IPS-18c (cell line): ENCODE measurements around the gene CALML6.
A peak's percentile ranks its signal among the peaks of the same experiment; 100 is the strongest.
"Not testable (repeated sequence)": the region's sequence is repeated elsewhere in the genome, so short reads cannot be mapped to it uniquely, and the experiment has no call there.

Experiments
- H3K4me3 ChIP-seq: 2 replicates; pipeline ENCODE4 v1.7.0; 2013; ENCODE audit warnings: low read depth, mild to moderate bottlenecking, low read length, moderate library complexity; ENCODE audit not compliant: insufficient read depth
- H3K9me3 ChIP-seq: one replicate; pipeline ENCODE4 v1.6.1; 2013; ENCODE audit warnings: mild to moderate bottlenecking, low read length, moderate library complexity; ENCODE audit not compliant: control insufficient read depth, insufficient read depth

The CALML6 gene, protein sequence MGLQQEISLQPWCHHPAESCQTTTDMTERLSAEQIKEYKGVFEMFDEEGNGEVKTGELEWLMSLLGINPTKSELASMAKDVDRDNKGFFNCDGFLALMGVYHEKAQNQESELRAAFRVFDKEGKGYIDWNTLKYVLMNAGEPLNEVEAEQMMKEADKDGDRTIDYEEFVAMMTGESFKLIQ

DNA sequence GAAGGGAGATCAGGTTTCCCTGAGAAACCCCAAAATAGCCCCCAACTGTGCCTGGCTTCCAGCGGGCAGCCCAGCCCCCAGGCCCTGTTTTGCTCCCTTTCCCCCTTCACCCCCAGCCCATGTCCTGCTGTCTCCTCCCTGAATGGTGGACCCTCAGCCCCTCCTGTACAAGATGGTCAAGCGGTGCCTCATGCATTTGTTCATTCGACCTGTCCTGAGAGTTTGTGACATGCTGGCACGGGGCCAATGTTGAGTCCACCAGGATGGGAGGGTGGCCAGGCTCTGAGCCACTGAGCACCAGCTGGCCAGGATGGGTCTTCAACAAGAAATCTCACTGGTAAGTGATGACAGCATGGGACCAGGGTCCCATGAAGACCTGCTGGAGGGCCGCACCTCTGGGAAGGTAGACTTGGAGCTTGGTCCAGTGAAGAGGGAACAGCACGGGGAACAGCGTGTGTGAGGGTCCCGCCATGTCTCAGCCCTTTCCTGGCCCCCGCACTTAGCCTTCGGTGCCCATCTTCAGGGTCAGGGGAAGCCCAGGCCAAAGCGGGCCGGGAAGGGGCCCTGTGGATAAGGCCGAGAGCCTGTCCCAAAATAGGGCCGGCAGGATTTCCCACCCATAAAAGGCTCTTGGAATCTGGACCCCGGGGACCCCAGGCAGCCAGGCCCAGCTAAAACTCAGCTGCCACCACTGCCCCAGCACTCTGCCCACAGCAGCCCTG is at the start of gene CALML6:
Gene CALML6 (plus strand): TSS at position 290 of the 722 bp plus-strand sequence. CDS start 21 bp downstream, at position 311.
- H3K4me3 ChIP-seq, result no peak within 1 kb of the TSS
- H3K9me3 ChIP-seq, result no peaks in the 10 kb centered on the region

DNA sequence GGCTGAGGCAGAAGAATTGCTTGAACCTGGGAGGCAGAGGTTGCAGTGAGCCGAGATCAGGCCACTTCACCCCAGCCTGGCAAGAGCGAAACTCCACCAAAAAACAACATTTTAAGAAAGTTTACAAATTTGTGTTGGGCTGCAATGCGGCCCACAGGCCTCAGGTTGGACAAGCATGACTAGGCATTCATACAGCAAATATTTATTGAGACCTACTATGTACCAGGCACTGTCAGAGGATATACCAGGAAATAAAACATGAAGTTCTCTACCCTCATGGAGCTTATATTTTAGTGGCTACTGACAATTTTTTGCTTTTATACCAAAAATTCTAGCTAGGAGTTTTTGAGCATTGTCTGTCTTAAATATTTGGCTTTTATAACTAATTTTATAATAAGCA is 47.9 kb upstream of the CALML6 start:
- Histone ChIP-seq H3K4me3 (no peak overlapping the region), H3K9me3 (no peaks in the 10 kb centered on the region)

DNA sequence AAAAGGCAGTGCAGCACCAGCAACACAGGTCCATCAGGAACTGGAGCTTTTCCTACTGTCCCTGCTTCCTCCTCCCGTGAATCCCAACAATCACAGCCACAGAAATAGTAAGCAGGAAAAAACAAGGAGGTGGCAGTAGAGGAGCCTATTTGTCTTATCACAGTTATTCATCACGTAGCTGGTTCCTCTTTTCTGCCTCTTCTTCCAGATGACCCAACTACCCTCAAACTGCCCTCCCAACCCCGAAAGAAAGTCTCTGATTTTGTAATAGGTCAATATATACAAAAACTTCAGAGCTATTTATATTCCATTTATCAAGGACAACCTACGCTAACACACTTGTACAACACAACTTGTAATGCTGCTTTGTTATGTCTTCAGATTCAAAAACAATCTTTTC is 45.6 kb upstream of the CALML6 start:
- Histone ChIP-seq H3K9me3 (peaks cover 3% of the 10 kb centered on the region), H3K4me3 (no peak overlapping the region)

DNA sequence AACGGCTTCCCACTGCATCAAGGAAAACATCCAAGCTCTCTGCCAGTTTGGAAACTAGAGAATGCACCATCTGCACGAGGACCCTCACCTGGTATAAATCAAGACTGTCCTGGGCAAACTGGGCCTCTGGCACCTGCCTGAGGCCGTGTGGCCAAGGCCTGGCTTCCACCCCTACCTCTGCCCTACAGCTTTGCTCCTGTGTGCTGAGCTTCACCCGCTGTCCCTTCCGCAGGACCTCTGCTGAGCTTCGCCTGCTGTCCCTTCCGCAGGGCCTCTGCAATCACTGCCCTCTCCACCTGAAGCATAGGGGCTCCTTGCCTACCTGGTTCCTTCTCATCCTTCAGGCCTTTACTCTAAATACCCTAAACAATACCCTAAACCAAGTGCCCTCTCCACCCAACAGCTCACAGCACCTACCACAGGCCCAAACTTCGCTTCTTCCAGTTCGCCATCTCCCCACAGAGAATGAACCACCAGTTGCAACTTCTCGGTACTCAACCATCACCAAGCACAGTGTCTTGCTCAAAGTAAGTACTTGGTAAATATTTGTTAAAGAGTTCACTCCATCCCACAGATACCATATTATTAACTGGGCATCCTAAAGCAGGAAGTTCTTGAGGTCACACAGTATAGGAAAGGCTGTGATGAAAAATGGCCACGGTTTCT is 42.6 kb upstream of the CALML6 start:
- Histone ChIP-seq H3K4me3 (no peak overlapping the region; the same call in 1 of the 2 replicates), H3K9me3 (peaks cover 11% of the 10 kb centered on the region)

DNA sequence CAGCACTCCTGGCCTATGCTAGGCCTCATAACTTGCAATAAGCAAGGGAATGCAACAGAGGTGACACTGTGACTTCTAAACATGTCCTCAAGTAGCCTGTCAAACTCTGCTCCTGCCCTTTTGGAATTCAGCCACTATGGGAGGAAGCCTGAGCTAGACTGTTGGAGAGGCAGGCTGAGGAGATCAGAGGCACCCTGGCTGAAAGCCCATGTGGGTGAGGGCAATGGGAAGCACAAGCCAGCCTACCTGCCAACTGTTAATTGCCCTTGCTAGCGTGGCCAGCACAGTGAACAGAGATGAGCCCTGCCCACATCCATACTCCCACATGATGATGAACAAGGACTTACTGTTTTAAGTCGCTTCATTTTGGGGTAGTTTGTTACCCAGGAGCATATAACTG is 41.9 kb upstream of the CALML6 start:
- Histone ChIP-seq H3K4me3 (no peak overlapping the region), H3K9me3 (peaks cover 11% of the 10 kb centered on the region)

DNA sequence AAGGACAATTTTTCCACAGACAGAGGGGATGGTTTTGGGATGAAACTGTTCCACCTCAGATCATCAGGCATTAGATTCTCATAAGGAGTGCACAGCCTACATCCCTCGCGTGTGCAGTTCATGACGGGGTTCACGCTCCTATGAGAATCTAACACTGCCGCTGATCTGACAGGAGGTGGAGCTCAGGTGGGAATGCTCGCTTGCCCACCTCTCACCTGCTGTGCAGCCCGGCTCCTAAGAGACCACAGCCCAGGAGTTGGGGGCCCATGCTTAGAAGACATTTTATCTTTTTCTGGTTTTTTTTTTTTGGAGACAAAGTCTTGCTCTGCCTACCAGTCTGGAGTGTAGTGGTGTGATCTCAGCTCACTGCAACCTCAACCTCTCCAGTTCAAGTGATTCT is 40.2 kb upstream of the CALML6 start:
- Histone ChIP-seq H3K9me3 (peaks cover 11% of the 10 kb centered on the region), H3K4me3 (no peak overlapping the region)

DNA sequence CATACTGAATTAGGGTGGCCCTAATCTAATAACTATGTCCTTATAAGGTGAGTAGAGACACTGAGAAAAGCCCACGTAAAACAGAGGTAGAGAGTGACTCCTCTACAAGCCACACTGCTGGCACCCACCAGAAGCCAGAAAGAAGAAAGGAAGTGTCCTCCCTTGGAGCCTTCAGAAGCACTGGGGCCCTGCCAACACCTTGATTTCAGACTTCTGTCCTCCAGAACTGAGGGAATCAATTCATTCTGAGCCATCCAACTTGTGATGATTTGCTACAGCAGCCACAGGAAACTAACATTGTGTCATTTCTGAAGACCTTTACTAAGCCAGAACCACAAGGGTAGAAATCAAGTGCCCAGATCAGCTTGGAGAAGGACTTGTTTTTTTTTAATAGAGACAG is 39.1 kb upstream of the CALML6 start:
- Histone ChIP-seq H3K4me3 (no peak overlapping the region), H3K9me3 (peaks cover 11% of the 10 kb centered on the region)

DNA sequence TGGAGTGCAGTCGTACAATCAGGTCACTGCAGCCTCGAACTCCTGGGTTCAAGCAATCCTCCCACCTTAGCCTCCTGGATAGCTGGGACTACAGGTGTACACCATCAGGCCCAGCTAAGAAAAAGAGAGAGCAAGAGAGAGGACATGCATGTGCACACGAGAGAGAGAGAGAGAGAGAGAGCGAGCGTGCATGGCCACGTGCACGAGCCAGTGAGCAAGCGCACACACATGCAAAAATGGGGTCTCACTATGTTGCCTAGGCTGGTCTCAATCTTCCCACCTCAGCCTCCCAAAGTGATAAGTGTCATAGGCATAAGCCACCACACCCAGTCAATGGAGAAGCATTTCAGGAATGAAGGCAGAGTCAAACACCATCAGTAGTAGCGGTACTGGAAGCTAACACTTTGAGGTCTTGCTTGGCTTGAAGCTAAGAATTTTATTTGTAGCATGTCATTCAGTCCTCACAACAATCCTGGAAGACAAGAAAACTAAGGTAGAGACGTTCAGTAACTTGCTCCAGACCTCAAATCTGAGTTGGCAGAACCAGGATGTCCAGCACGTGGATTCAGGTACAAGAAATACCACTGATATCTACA is 38.6 kb upstream of the CALML6 start:
- Histone ChIP-seq H3K4me3 (no peak overlapping the region), H3K9me3 (peaks cover 11% of the 10 kb centered on the region)

DNA sequence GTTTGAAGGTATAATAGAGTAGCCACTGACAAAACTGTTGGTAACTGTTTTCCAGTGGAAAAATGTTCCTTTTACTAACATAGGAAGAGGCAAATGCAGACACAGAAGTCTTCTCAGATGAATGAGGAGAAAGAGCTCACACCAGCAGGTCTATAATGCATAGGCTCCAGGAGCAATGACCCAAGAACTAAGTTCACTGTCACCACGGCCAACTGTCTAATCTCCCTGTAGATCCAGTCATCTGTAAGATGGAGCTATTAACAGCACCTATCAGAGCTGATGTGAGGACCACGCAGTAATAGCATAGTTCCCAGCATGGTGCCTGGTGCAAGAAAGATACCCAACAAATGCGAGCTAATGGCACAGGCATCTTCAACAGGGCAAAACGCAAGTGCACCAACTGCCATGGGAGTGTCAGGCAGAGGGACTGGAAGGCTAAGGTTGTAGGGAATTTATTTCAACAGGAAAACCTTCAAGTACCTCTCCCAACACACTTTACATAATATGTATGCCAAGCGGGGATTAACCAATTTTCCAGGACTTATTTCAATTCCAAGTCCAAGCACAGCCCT is 37.1 kb upstream of the CALML6 start:
- Histone ChIP-seq H3K9me3 (peaks cover 10% of the 10 kb centered on the region), H3K4me3 (no peak overlapping the region)

DNA sequence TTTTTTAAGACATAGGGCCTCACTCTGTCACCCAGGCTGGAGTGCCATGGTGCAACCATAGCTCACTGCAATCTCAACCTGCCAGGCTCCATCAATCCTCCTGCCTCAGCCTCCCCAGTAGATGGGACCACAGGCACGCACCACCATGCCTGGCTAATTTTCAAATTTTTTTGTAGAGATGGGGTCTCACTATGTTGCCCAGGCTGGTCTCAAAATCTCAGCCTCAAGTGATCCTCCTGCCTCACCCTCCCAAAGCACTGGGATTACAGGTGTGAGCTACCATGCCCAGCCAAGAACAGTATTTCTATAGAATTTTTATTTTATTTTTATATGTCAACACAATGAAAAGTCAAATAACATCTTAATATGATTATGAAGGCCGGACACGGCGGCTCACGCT is 35.1 kb upstream of the CALML6 start:
- H3K9me3 ChIP-seq, result peaks cover 6% of the 10 kb centered on the region
- no peak overlapping the region for H3K4me3 ChIP-seq

DNA sequence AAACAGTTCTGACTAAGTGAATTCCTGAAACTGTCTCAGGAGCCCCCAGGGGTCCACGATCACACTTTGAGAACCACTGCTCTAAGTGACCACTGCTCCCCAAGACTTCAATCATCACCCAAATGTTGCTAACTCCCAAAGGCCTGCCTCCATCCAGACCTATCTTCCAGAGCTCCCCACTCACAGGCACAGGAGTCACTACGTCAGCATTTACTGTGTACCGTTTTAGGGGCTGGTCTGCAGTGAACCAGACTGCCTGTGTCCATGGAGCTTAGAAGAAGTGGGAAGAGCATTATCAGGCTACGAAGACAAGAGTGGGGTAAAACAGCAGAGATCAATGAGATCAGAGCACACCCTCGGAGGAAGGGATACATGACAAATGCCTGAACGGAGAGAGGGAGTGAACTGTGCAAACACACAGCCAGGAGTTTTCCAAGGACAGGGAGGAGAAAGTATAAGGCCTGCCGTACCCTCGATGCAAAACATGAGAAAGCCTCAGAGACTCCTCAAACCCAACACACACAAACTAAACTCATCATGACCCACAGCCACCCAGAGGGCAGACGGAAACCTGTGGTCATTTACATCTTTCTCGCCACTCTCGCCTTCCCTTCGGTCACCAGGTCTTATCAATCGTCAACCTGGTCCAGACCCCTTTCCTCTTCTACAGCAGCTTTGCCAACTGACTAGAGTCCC is 34.3 kb upstream of the CALML6 start:
- no peaks in the 10 kb centered on the region for H3K9me3 ChIP-seq

DNA sequence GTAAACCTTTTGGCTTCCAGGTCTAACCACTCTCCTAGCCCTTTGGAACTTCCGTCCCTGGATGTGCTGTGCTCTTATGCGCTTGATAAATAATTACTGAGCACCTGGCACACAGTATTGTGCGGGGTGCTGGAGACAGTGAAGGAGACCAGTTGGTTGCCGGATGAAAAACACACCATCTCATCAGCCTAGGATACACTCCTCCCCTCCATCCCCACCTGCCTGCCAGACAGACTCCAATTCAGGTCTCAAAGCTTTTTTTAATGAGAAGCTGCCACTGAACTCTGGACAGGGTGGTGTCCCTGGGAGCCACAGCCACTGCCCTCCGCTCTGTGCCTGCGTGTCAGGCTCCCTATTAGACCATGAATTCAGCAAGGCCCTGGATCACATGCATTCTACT is 33.3 kb upstream of the CALML6 start:
- Histone ChIP-seq H3K4me3 (no peak overlapping the region), H3K9me3 (no peaks in the 10 kb centered on the region)

More for the DNA sequence above, 34.3 kb upstream of the CALML6 start:
- no peak overlapping the region for H3K4me3 ChIP-seq

DNA sequence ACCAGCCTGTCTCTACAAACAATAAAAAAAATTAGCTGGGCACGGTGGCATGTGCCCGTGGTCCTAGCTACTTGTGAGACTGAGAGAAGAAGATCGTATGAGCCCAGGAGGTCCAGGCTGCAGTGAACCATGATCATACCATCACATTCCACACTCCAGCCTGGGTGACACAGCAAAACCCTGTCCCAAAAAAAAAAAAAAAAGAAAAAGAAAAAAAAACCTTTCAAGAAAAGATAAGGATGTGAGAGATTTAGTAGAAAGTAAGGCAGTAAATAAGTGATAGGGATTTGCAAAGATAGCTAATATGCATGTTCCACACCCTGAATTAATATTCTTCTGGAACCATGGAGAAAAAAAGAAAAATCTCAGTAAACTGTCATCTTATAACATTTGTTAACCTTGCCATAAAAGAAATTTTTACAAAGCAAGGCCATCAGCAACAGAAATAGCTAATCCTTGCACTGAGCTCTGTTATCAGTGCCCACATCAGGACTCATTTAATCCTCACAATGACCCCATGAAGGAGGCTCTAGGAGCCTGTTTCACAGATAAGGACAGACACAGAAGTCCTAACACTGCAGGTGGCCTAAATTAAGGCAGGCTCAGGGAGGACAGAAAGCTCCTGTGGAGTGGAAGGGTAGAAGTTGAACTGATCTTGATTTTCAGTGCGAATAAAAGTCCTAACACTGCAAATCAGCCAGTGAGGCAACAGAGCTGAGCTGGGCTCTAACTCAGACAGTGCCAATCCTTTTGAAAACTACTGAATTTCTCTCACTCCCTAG is 31.8 kb upstream of the CALML6 start:
- Histone ChIP-seq H3K4me3 (no peak overlapping the region), H3K9me3 (no peaks in the 10 kb centered on the region)

DNA sequence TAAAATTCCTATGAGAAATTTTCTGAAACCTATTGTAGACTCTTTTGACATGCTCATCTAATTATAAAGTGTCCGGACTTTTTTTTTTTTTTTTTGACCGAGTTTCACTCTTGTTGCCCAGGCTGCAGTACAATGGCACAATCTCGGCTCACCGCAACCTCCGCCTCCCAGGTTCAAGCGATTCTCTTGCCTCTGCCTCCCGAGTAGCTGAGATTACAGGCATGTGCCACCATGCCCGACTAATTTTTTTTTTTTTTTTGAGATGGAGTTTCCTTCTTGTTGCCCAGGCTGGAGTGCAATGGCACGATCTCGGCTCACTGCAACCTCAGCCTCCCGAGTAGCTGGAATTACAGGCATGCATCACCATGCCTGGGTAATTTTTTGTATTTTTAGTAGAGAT is 31.2 kb upstream of the CALML6 start:
- H3K9me3 ChIP-seq, H3K4me3 ChIP-seq: not testable (repeated sequence)

DNA sequence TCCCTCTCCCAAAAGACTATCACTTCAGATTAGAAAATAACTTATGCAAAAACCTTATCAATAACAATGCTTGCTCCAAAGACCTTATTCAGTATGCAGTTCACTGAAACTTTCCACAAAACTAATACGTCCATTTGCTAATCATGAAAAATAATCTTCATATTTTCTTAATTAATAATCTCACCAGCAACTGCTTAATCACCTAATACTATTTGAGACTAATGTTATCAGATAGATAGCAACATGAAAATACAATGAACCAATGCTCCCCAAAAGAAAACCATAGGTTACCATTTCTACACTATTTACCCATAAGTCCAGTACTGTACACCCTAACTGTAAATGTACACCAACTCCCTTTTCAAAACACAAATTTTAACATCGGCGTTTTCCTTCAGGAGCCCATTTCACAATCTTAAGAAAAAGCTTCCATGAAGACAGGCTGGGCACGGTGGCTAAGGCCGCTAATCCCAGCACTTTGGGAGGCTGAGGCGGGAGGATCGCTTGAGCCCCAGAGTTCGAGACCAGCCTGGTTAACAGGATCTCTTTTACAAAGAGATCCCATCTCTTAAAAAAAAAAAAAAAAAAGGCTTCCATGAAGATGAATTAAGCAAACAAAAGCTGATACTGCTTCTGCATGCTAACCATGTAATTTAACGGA is 25.8 kb upstream of the CALML6 start:
- Histone ChIP-seq H3K4me3 (peak overlapping the region; percentile 84), H3K9me3 (no peaks in the 10 kb centered on the region)

DNA sequence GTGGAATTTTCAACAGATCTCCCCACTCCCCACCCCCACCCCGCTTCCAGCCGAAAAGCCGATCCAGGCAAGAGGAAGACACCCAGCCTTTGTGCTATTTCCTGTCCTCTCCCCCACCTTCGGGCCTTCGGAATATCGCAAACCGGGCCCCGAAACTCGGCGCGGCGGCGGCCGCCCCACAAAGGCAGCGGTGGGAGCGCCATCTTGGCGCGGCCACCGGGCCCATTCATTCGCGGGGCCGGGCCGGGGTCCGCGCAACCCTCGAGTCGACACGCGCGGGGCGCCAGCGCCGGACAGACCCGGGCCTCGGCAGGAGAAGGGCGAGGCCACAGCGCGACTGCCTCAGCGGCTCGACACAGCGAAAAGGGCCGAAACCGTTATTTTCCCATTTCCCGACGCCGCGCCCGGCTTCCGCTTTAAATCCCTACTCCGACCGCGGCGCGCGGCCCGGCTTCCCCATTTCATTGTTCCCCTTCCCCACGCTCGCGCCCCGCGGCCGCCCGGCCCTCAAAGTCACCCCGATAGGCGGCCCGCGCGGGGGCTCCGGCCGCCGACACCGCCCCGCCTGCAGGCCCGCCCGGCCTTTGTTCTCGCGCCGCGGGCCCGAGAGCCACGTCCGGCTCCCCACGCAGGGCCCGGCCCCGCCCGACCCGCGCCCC is 25.1 kb upstream of the CALML6 start:
- no peaks in the 10 kb centered on the region for H3K9me3 ChIP-seq
- H3K4me3 ChIP-seq, result peak overlapping the region; percentile 84
